Spleen (tissue), 7 donors: Measurements from ENCODE around the gene ARHGAP22.

ENCODE experiments used
- CTCF ChIP-seq, 11 experiments: fragments of 200-600 bp in 7 of 11; fragments of 450-650 bp in 4 of 11; sonication (generic) in 4 of 11; IDR thresholded peaks in 8 of 11; conservative IDR thresholded peaks in 3 of 11; 1 replicate in 7 of 11; 2 replicates in 4 of 11; pipeline versions ENCODE4 v1.4.0 to v1.8.0; 2016 to 2021; ENCODE audit warnings: antibody characterized with exemption in 11 of 11, inconsistent platforms in 4 of 11, mild to moderate bottlenecking in 1 of 11
- POLR2A ChIP-seq, 3 donors: fragments of 450-650 bp; IDR thresholded peaks; one replicate each; pipeline ENCODE4 v1.5.1; 2017; ENCODE audit warnings: antibody characterized with exemption in 3 of 3, mild to moderate bottlenecking in 1 of 3
- POLR2AphosphoS5 ChIP-seq, 3 donors: sonication (generic); formaldehyde crosslinking; IDR thresholded peaks; one replicate each; pipeline ENCODE4 v1.5.1; 2017; ENCODE audit warnings: antibody characterized with exemption in 3 of 3
- donor health status: DM: no; HTN: no; CAD: no; lungs with moderate emphysema.
- donor health status: DM: no; HTN: no; CAD: no.
- donor health status: DM: no; HTN: no; CAD: no.

- no peak for TF ChIP-seq POLR2A (IDR thresholded peaks at IDR 0.05)
- TF ChIP-seq CTCF (IDR thresholded peaks at IDR 0.05 in 8 of 11, conservative IDR thresholded peaks at IDR 0.05 in 3 of 11), result no peak
- TF ChIP-seq POLR2AphosphoS5 (IDR thresholded peaks at IDR 0.05), result no peak
Measured at GRCh38 chr10:48497780-48498770, 106.8 kb downstream of the ARHGAP22 start.
